Kidney (tissue), 14 donors: ENCODE data around the gene SLC6A15. TPM values are rescaled to one million over a fixed set of nuclear protein-coding genes. Genes with fewer than 3 reads are reported as not detected.

Source experiments
- DNase-seq, 5 donors: peaks; one replicate each; pipeline ENCODE4 v3.0.0-alpha.2; 2013 to 2020
- FAIRE-seq: peaks from 2 replicates; lab custom pipeline; 2012; peaks lifted over from hg19 to GRCh38; lab: Jason Lieb, UNC
- H3K27ac ChIP-seq, 2 donors: one replicate each; pipeline ENCODE4 v1.7.0; 2013; ENCODE audit warnings: low read depth in 2 of 2, low read length in 2 of 2, inconsistent platforms in 1 of 2
- H3K27me3 ChIP-seq: one replicate; pipeline ENCODE4 v1.7.1; 2013; ENCODE audit warnings: low read length, inconsistent platforms; ENCODE audit not compliant: control insufficient read depth, insufficient read depth
- H3K36me3 ChIP-seq, 3 donors: one replicate each; pipeline versions ENCODE4 v1.7.0 to v1.7.1; 2013; ENCODE audit warnings: low read length in 3 of 3, control low read depth in 1 of 3, inconsistent platforms in 1 of 3; ENCODE audit not compliant: insufficient read depth in 3 of 3, control insufficient read depth in 2 of 3
- H3K4me1 ChIP-seq, 3 donors: one replicate each; pipeline versions ENCODE4 v1.7.0 to v1.7.1; 2013; ENCODE audit warnings: low read length in 3 of 3, inconsistent platforms in 1 of 3, low read depth in 1 of 3; ENCODE audit not compliant: control insufficient read depth in 2 of 3, insufficient read depth in 2 of 3
- H3K4me3 ChIP-seq, 3 donors: one replicate each; pipeline versions ENCODE4 v1.7.0 to v1.8.1; 2013; ENCODE audit warnings: low read length in 3 of 3, control low read depth in 1 of 3, inconsistent platforms in 1 of 3
- H3K9ac ChIP-seq, 3 donors: one replicate each; pipeline versions ENCODE4 v1.7.0 to v1.7.1; 2013; ENCODE audit warnings: low read length in 3 of 3, control low read depth in 1 of 3, inconsistent platforms in 1 of 3
- H3K9me3 ChIP-seq, 3 donors: one replicate each; pipeline versions ENCODE4 v1.7.0 to v1.7.1; 2013; ENCODE audit warnings: low read length in 3 of 3, control low read depth in 1 of 3, inconsistent platforms in 1 of 3; ENCODE audit not compliant: control insufficient read depth in 2 of 3, insufficient read depth in 1 of 3
- intact Hi-C: fragments of 100-400 bp; cut with DNase I; formaldehyde crosslinking; loops from one replicate; pipeline ENCODE4 v1.11.1; 2022
- polyA plus RNA-seq: library from polyadenylated mRNA; stranded (reverse); fragments of 350-450 nt; fragmentation: Illumina TruSeq; extraction: RNeasy Lipid Tissue Mini Kit (QIAGEN cat#74804); gene quantifications from one replicate; pipeline ENCODE4 v1.2.3, GENCODE V29; 2014; ENCODE audit warnings: low read depth, low replicate concordance; ENCODE audit not compliant: insufficient read depth
- total RNA-seq: library from RNA; stranded (reverse); fragmentation: NEBNext Ultra II Directional; extraction: Animal tissue kit (Norgen Biotek cat#: 25700); gene quantifications from one replicate; pipeline ENCODE4 v1.2.1, GENCODE V29; 2021
- TF ChIP-seq, protein P1 (sequence below): IDR thresholded peaks from 3 replicates; pipeline ENCODE4 v1.5.1; 2012; ENCODE audit warnings: mild to moderate bottlenecking, moderate library complexity, borderline replicate concordance; ENCODE audit not compliant: insufficient read depth; ENCODE audit errors: extremely low read depth
- donor health status: control.
- donor health status: control.
- donor health status: control.
- donor health status: control.
- donor health status: control.
- donor health status: DM: yes; HTN: yes; CAD: no.
- donor health status: Normal renal cell carcinoma (clear cell type).

SLC6A15 gene
- total and polyA plus RNA-seq, 2 donors from 2014 or later = 0.28 TPM; not detected in 1

DNA sequence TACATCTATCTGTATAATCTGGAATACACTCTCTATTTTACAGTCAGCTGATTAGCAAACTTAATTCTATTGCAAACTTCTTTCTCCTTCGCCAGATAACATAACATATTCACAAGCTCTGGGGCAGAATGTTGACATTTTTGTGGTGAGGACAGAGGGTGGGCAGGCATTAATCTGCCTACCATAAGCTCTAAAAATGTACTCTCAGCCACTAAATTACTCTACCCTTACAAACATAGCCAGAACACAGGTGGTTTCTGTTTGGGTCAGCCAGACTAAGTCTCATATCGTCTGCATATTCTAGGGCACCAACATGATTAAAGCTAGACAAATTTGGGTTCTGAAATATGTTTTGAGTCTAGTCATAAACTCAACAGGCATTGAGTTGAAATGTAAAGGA, 90.1 kb downstream of the SLC6A15 start:
- FAIRE-seq (no peak), DNase-seq (no peak)
- Histone ChIP-seq H3K27ac (no peak overlapping the region), H3K4me3 (no peak overlapping the region), H3K9me3 (no peaks in the 10 kb centered on the region), H3K36me3 (no peaks in the 10 kb centered on the region), H3K4me1 (no peaks in the 10 kb centered on the region), H3K27me3 (no peaks in the 10 kb centered on the region), H3K9ac (no peak overlapping the region)
- TF ChIP-seq, protein P1, sequence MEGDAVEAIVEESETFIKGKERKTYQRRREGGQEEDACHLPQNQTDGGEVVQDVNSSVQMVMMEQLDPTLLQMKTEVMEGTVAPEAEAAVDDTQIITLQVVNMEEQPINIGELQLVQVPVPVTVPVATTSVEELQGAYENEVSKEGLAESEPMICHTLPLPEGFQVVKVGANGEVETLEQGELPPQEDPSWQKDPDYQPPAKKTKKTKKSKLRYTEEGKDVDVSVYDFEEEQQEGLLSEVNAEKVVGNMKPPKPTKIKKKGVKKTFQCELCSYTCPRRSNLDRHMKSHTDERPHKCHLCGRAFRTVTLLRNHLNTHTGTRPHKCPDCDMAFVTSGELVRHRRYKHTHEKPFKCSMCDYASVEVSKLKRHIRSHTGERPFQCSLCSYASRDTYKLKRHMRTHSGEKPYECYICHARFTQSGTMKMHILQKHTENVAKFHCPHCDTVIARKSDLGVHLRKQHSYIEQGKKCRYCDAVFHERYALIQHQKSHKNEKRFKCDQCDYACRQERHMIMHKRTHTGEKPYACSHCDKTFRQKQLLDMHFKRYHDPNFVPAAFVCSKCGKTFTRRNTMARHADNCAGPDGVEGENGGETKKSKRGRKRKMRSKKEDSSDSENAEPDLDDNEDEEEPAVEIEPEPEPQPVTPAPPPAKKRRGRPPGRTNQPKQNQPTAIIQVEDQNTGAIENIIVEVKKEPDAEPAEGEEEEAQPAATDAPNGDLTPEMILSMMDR = no peak
- intact Hi-C loops = no loop called here

DNA sequence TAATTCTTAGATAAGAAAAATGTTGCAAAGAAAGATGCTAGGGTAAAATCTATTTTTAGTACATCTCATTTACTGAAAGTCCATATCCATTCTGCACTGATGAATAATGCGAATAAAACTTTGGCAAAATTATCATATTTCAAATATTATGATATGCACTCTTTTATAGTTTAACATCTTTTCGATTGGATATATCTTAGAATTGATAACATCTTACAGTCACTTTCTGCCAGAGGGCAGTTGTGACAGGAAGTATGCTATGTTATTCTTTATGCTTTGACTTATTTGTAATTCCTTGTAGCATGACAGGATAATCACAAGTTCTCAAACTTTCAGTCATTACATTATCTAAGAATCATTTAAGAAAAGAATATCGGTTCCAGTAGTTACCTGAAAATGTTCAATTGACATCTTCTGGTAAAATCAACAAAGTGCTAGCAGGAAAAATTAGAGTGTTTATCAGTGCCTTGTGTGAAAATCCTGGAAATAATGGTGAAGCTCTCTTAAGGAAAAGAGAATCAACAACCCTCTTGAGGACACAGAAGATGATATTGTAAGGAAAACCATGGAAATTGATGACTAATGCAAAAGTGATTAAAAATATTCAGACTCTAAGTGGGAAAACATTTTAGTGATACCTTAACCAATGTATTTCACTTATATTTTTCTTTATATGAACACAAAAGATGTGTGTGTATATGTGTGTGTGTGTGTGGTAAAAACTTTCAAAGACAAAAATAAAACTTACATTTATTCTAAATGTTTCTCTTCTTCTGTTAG, 95.5 kb downstream of the SLC6A15 start:
- Histone ChIP-seq H3K27me3 (no peaks in the 10 kb centered on the region), H3K9me3 (no peaks in the 10 kb centered on the region), H3K36me3 (no peaks in the 10 kb centered on the region), H3K27ac (no peak overlapping the region), H3K9ac (no peak overlapping the region), H3K4me3 (no peak overlapping the region), H3K4me1 (no peaks in the 10 kb centered on the region)
- intact Hi-C loops = no loop called here
- FAIRE-seq (no peak), DNase-seq (no peak)
- TF ChIP-seq, protein P1 = no peak

DNA sequence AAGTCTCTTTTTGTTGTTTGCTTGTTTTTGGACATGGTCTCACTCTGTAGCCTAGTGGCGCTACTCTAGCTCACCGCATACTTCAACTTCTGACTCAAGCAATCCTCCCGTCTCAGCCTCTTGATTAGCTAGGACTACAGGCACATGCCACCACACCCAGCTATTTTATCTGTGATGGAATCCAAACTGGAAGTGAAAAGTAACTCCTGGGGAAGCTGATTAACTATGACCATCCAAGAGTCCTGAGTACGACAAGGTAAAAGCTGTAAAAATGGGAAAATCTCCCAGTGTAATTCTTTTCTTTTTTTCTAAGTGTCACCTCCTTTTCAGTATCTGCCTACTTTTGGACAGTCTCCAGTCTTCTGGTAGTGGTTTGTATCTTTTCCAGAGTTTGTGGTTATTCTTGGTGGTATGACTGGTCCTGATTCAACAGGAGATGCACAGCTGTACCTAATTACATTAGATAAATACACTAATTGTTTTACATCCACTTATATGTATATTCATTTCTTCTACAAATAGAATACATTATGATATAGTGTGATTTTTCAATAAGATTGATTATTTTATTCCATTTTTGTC, 97.8 kb downstream of the SLC6A15 start:
- intact Hi-C loops = no loop called here
- TF ChIP-seq, protein P1 = no peak
- Histone ChIP-seq H3K27me3 (no peaks in the 10 kb centered on the region), H3K9me3 (no peaks in the 10 kb centered on the region), H3K4me1 (no peaks in the 10 kb centered on the region), H3K27ac (no peak overlapping the region), H3K4me3 (no peak overlapping the region), H3K36me3 (no peaks in the 10 kb centered on the region), H3K9ac (no peak overlapping the region)
- no peak for FAIRE-seq
- no peak for DNase-seq
